ENCODE results near the gene GPANK1.
A peak's percentile ranks its signal among the peaks of the same experiment; 100 is the strongest.

Gene GPANK1

GRCh38 chr6:31686483-31686882 lies 21.7 kb upstream of the GPANK1 start:
- Histone ChIP-seq H3K9ac (ENCODE audit: low read depth, low read length) (no peak overlapping the region), H3K36me3 (ENCODE audit: insufficient read depth, low read length) (peaks cover 15% of the 10 kb centered on the region), H3K4me1 (ENCODE audit: insufficient read depth, low read length) (peaks cover 6% of the 10 kb centered on the region; the same call in 1 of the 2 replicates), H3K9me3 (ENCODE audit: control insufficient read depth, insufficient read depth, low read length) (no peaks in the 10 kb centered on the region)

DNA sequence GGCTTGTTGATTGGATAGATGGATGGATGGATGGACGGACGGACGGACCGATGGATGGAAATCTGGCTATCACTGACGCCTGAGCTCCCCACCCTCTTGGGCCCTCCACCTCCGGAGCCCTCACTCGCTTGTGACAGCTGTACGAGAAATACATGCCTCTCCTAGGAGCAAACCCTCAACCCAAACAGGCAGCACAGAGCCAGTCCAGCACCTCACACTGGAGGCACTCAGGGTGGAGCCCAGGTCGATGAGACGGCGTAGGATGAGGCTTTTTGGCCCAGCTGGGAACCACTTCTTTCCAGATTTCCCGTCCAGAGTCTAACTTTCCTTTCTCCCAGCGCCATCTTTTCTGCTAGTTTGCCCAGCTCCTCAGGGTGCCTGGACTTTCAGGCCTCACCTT lies 18.8 kb upstream of the GPANK1 start:
- Histone ChIP-seq H3K36me3 (ENCODE audit: insufficient read depth, low read length) (peaks cover 8% of the 10 kb centered on the region), H3K9me3 (ENCODE audit: control insufficient read depth, insufficient read depth, low read length) (no peaks in the 10 kb centered on the region), H3K9ac (ENCODE audit: low read depth, low read length) (peak overlapping the region; percentile 62; the same call in 1 of the 2 replicates), H3K4me1 (ENCODE audit: insufficient read depth, low read length) (no peaks in the 10 kb centered on the region)

GRCh38 chr6:31681135-31681671 lies 16.4 kb upstream of the GPANK1 start:
- Histone ChIP-seq H3K4me1 (ENCODE audit: insufficient read depth, low read length) (no peaks in the 10 kb centered on the region), H3K9ac (ENCODE audit: low read depth, low read length) (peak overlapping the region; percentile 52)

GRCh38 chr6:31680226-31681134 lies 15.7 kb upstream of the GPANK1 start, which contains the start of gene LY6G5C:
Gene LY6G5C, minus strand, starts transcription at chr6:31681067. Its CDS starts 694 bp downstream, at chr6:31680373.
- Histone ChIP-seq H3K9ac (ENCODE audit: low read depth, low read length) (peak within 1 kb of the TSS; percentile 52), H3K9me3 (ENCODE audit: control insufficient read depth, insufficient read depth, low read length) (no peaks in the 10 kb centered on the region), H3K4me1 (ENCODE audit: insufficient read depth, low read length) (no peaks in the 10 kb centered on the region), H3K36me3 (ENCODE audit: insufficient read depth, low read length) (no peaks in the 10 kb centered on the region)

More at GRCh38 chr6:31681135-31681671, 16.4 kb upstream of the GPANK1 start:
- H3K36me3 ChIP-seq (ENCODE audit: insufficient read depth, low read length), result no peaks in the 10 kb centered on the region
- H3K9me3 ChIP-seq (ENCODE audit: control insufficient read depth, insufficient read depth, low read length), result no peaks in the 10 kb centered on the region

GRCh38 chr6:31677955-31678354 lies 13.2 kb upstream of the GPANK1 start:
- Histone ChIP-seq H3K4me1 (ENCODE audit: insufficient read depth, low read length) (no peaks in the 10 kb centered on the region), H3K9ac (ENCODE audit: low read depth, low read length) (no peak overlapping the region), H3K36me3 (ENCODE audit: insufficient read depth, low read length) (no peaks in the 10 kb centered on the region; the same call in 1 of the 2 replicates), H3K9me3 (ENCODE audit: control insufficient read depth, insufficient read depth, low read length) (no peaks in the 10 kb centered on the region)

DNA sequence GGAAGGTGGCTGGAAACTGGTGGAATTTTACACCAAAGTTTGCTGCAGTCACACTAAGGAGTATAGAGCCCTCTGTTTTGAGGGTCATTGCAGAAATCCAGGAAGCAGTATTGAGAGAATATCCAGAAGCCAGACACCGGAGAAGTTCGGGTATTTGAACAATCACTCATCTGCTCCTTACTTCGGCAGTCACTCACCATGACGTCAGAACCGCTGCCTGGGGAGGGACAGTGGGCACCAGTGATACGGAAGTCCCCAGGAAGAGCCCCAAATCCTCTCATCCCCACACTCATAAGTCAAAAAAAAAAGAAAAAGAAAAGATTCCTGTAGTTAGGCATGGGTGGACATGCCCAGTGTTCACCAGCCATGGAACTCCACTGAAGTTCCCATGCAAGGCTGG lies 12.1 kb upstream of the GPANK1 start:
- Histone ChIP-seq H3K36me3 (ENCODE audit: insufficient read depth, low read length) (peaks cover under 1% of the 10 kb centered on the region; the same call in 1 of the 2 replicates), H3K9ac (ENCODE audit: low read depth, low read length) (no peak overlapping the region), H3K4me1 (ENCODE audit: insufficient read depth, low read length) (no peaks in the 10 kb centered on the region), H3K9me3 (ENCODE audit: control insufficient read depth, insufficient read depth, low read length) (no peaks in the 10 kb centered on the region)

GRCh38 chr6:31676322-31676903 lies 11.6 kb upstream of the GPANK1 start:
- no peaks in the 10 kb centered on the region for H3K9me3 ChIP-seq (ENCODE audit: control insufficient read depth, insufficient read depth, low read length)
- peaks cover 5% of the 10 kb centered on the region for H3K36me3 ChIP-seq (ENCODE audit: insufficient read depth, low read length)
- no peaks in the 10 kb centered on the region for H3K4me1 ChIP-seq (ENCODE audit: insufficient read depth, low read length)
- no peak overlapping the region for H3K9ac ChIP-seq (ENCODE audit: low read depth, low read length)

- peaks cover 41% of the 10 kb centered on the region for H3K36me3 ChIP-seq (ENCODE audit: insufficient read depth, low read length)
- no peaks in the 10 kb centered on the region for H3K9me3 ChIP-seq (ENCODE audit: control insufficient read depth, insufficient read depth, low read length)
- no peak within 1 kb of the TSS for H3K9ac ChIP-seq (ENCODE audit: low read depth, low read length)
- H3K4me1 ChIP-seq (ENCODE audit: insufficient read depth, low read length), result peaks cover 6% of the 10 kb centered on the region
Observed at GRCh38 chr6:31669676-31670075, 4.9 kb upstream of the GPANK1 start, which contains the start of gene LY6G5B. Gene LY6G5B, plus strand, starts transcription at chr6:31669976. Its CDS starts 975 bp downstream, at chr6:31670951.

- H3K9me3 ChIP-seq (ENCODE audit: control insufficient read depth, insufficient read depth, low read length), result no peaks in the 10 kb centered on the region
- H3K36me3 ChIP-seq (ENCODE audit: insufficient read depth, low read length), result peaks cover 36% of the 10 kb centered on the region
- peak overlapping the region; percentile 90 for H3K9ac ChIP-seq (ENCODE audit: low read depth, low read length)
- peaks cover 6% of the 10 kb centered on the region for H3K4me1 ChIP-seq (ENCODE audit: insufficient read depth, low read length)
Observed at GRCh38 chr6:31666337-31666965, 1.7 kb upstream of the GPANK1 start.

DNA sequence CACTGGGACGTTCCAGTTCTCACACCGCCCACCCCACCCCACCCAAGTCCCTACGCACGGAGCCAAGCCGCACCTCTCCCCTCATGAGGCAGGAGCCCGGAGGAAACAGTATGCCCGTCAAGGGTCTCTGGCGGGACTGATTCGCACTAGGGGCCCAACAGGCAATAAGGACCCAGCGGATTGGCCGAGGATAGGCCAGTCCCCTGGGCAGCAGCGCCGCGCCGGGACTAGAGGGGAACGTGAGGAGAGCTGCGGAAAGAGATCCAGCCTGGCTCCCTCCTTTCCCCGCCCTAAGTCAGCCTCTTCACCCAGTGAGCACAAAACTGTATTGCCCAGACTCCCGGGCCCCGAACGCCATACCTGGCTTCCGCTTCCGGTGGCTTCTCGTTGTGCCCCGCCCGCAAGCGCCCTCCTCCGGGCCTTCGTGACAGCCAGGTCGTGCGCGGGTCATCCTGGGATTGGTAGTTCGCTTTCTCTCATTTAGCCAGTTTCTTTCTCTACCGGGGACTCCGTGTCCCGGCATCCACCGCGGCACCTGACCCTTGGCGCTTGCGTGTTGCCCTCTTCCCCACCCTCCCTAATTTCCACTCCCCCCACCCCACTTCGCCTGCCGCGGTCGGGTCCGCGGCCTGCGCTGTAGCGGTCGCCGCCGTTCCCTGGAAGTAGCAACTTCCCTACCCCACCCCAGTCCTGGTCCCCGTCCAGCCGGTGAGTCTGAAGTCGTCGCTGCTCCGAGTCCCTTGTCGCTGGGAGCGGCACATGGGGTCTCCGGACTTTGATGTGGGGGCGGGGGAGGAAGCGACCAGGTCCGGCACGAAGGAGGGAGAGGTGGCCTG lies 922 bp upstream of the GPANK1 start, which contains the start of gene CSNK2B:
CSNK2B (plus strand) TSS at position 580 of the 836 bp plus-strand sequence. CDS start 752 bp downstream, outside the sequence.
- Histone ChIP-seq H3K9ac (ENCODE audit: low read depth, low read length) (peak within 1 kb of the TSS; percentile 90), H3K4me1 (ENCODE audit: insufficient read depth, low read length) (peaks cover 6% of the 10 kb centered on the region), H3K36me3 (ENCODE audit: insufficient read depth, low read length) (peaks cover 34% of the 10 kb centered on the region), H3K9me3 (ENCODE audit: control insufficient read depth, insufficient read depth, low read length) (no peaks in the 10 kb centered on the region)

DNA sequence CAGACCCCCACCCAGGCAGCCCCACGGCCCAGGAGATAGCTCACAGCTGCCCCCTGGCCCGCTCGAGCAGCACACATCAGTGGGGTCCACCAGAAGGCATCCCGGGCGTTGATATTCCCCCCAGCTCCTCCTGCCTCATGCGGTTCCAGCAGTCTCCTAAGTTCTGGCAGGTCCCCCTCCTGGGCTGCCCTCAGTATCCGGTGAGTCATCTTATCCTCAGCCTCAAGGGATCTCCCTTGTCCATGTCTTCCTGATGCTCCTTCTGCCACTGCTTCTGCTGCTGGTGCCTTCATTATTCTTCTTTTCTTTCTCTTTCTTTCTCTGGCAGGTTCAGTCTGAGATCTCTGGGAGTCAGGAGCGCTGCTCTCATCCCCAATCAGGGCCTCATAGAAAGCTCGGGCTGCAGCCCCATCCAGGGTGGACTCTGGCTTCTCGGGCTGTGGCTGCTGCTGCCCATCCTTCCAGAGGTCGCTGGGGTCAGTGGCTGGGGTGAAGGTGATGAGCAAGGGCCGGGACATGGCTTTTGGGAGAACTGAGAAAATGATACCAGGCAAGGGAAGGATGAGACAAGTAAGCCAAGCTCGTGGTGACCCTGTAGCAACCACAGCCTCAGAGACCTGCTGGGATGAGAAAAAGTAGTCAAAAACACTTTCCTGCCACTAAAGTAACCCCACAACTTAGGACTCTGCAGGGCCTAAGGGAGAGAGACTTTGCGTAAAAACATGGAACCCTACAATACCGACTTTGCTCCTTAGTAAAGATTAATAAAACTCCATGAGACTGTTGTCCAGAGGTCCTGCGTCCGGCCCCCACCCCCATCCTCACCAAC lies 622 bp downstream of the GPANK1 start:
- Histone ChIP-seq H3K4me1 (ENCODE audit: insufficient read depth, low read length) (peaks cover 6% of the 10 kb centered on the region), H3K36me3 (ENCODE audit: insufficient read depth, low read length) (peaks cover 24% of the 10 kb centered on the region), H3K9ac (ENCODE audit: low read depth, low read length) (peak overlapping the region; percentile 90), H3K9me3 (ENCODE audit: control insufficient read depth, insufficient read depth, low read length) (no peaks in the 10 kb centered on the region)

- Histone ChIP-seq H3K9me3 (ENCODE audit: control insufficient read depth, insufficient read depth, low read length) (no peaks in the 10 kb centered on the region), H3K36me3 (ENCODE audit: insufficient read depth, low read length) (peaks cover 15% of the 10 kb centered on the region), H3K9ac (ENCODE audit: low read depth, low read length) (peak overlapping the region; percentile 90; the same call in 1 of the 2 replicates), H3K4me1 (ENCODE audit: insufficient read depth, low read length) (peaks cover 6% of the 10 kb centered on the region)
Observed at GRCh38 chr6:31663126-31663960, 1.5 kb downstream of the GPANK1 start.

Measured in ES-I3 (cell line).